ENCODE measurements around the gene SLCO2B1.

The SLCO2B1 gene

GRCh38 chr11:75229466-75229865, 78.6 kb downstream of the SLCO2B1 start:
- DNase-seq: no peak

DNA sequence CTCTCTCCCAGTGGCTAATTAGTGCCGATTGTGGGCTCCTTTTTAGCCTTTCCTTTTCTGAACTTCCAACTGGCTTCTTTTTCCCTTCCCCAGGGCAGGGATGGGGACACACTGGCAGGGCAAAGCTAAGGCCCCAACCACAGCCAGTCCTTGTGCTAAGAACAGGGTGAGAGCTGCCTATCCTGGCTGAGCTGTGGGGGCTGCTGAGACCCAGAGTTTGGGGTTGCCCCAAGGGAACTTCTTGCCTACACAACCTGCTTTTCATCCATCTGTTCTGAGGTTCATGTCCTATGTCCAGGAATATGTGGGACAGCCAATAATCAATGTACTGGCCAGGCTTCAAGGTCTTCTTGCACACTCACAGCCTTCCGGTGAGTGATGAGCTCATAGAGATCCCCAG, 79.7 kb downstream of the SLCO2B1 start:
- DNase-seq: no peak

DNA sequence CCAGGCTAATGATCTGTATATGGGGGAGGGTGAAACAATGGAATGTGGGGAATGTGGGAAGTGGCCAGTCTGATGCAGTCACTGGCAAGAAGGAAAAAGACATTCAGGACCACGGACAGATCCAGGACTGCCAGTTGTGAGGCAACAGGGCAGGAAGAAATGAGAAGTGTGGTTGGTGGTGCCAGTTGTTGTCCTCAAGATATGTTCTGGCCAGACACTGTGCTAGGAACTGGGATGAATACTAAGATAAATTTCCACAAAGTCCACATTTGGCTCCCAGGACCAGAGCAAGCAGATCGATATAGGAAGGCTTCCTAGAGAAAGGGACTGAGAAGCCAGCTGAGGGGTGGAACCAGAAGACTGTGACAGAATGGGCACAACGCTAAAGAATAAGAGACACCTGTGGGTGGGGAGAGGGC, 82.9 kb downstream of the SLCO2B1 start:
- no peak for DNase-seq

DNA sequence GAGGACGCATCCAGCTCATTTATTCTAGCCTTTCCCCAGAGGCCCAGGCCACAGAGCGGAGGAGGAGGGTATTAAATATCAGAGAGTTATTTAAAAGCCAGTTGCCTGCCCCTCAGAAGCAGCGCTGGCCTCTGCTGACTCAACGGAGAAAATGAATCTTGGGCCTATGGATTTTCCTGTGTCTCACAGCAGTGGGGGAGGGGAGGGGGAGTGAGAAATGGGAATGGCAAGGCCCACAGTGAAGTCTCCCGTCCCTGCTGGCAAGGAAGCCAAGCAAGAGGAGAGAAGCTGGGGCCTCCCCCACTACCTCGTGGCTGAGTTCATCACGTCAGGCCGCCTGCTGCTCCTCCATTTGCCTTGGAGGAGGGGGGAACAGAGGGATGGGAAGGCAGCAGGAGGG, 85.2 kb downstream of the SLCO2B1 start:
- no peak for DNase-seq

GRCh38 chr11:75237050-75237449, 86.1 kb downstream of the SLCO2B1 start:
- no peak for DNase-seq

DNA sequence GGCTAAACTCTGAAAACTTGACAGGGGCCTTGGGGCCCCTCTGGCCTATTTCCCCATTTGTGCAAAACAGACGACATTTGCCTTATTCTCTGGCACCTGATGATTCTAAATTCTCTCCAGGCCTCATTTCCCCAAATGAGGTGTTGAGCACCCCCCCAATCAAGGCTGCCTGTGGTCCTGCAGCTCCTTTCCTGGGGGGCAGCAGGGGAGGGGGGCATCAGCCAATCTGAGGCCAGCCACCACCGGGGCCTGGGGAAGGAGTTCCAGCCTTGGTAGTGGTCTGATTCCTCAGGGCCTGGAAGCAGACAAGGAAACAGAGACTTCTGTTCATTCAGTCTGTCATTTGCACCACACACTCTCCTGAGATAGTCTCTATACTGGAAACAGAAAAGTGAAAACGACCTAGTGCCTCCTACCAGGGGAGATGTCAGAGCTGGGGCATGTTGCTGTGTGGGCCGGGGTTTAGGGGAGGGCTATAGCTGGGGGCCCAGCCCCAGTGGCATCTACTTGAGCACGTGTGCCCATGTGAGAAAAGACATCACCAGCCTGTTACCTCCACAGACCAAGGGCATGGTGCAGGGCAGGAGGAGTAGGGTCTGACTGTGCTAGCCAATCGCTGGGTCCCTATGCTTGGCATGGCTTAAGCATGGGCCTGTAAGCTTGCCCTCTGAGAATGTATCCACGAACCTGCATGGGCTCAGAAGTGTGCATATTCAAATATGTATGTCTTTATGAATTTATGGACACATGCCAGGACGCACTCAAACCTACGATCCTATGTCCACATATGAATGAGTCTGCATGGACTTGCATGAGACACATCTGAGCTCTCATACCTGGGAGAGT, 87.9 kb downstream of the SLCO2B1 start:
- no peak for DNase-seq

DNA sequence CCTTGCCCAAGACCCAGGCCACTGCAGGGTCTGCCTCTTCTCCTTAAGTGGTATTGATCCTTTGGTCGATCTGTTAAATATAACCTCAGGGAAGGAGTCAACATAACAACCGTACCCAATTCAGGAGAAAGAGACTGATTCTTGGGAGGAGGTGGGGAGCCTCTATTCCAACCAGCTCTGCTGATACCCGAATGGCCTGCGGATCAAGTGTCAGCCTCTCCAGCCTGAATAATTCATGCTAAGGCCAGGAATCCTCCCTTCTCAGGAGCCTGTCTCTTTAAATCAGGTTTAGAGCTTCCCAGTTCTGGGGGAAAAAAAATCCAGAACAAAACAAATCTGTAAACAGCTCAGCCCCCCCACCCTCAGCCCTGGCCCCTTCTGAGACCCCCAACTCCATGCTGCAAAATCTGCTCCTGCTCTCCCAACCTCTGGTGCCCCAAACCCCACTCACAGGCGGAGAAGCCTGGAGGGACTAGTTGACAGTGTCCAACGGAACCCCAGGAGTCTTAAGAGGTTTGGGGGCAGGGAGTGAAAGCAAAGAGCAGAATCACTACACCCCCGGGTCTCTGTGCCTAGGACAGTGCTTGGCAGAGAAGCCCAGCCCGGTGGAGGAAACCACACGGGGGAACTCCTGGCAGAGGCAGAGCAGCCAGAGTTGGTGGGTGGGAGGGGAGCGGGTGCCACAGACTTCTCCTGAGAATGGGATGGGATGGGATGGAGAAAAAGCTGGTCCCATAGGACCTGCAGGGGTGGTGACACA, 88.8 kb downstream of the SLCO2B1 start:
- no peak for DNase-seq

GRCh38 chr11:75240311-75241035, 89.6 kb downstream of the SLCO2B1 start, which contains the start of gene TPBGL:
TPBGL (plus strand) TSS chr11:75240774; CDS start chr11:75241050, 276 bp downstream.
- DNase-seq: peak in 1 of 2 experiments; percentile 41

GRCh38 chr11:75241036-75241905, 90.4 kb downstream of the SLCO2B1 start:
- DNase-seq: peak; percentile 56 to 80

- DNase-seq: no peak
These were observed 91.2 kb downstream of the SLCO2B1 start for GRCh38 chr11:75241906-75242644.

DNA sequence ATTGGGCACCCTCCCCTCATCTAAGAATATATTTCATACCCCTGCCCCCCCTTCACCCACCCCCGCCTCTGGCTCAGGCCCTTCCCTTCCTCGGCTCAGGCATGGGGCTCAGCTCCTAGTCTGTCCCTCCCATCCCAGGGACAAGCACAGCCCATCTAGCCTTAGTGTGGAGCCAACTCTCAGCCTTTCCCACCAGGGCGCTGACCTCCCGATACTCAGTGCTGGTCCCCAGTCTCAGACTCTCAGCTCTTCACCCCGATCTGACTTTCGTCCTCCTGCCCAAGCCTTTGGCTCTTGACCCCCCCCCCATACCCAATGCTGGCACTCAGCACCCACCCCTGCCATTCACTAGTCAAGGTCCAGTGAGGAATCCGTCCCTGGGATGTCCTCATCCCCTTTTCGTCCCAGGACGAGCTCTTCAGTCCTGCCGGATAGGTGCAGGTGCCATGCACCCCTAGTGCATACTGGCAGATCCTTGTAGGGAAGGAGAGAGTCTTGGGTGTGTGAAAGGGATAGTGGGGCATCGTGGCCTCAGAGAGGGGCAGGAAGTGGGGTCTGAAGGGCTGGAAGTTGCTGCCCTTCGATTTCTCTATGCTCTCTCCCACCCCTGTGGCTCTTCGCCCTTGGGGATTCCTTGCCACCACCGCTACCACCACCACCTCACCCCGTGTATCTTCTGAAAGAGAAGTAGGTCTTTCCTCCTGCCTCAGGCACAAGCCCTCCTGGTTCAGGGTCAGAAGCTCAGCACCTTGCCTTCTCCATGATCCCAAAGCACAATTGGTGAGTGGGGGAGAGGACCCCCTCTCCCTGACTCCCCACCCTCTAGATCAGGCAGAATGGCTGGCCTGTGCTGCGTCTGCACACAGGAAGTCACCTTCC, 92.1 kb downstream of the SLCO2B1 start:
- no peak for DNase-seq

- no peak for DNase-seq
These were observed 93.3 kb downstream of the SLCO2B1 start for GRCh38 chr11:75244052-75244814.

- no peak for DNase-seq
These were observed 94.6 kb downstream of the SLCO2B1 start for GRCh38 chr11:75245356-75246005.

DNA sequence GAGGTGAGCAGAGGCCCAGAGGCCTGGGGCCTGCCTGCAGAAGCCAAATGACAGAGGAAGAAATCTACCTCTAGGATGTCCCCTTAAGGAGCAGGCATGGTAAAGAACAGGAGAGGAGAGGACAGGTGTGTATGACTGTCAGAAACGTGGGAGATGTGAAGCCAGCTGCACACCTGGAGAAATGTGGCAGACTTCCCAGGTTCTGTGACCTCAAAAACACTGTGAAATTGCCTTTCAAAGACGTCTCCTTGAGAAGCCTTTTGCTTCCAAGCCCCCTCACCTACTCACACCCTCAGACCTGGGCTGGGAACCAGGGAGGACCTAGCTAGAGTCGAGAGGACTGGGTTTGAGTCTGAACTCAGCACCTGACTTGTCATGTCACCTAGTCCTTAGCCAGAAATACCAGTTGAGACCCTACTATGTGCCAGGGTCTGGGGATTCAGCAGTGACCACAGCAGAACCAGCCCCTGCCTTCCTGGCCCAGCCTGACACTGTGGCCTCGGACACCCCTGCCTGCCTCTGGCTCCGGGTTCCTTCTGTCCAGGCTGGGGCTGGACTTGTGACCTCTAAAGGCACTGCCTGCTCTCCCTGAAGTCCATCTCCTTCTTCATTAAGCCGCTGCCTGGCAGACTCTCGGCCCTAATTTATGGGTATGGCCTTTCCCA, 95.2 kb downstream of the SLCO2B1 start:
- DNase-seq: no peak

GRCh38 chr11:75246671-75247350, 95.9 kb downstream of the SLCO2B1 start:
- no peak for DNase-seq

DNA sequence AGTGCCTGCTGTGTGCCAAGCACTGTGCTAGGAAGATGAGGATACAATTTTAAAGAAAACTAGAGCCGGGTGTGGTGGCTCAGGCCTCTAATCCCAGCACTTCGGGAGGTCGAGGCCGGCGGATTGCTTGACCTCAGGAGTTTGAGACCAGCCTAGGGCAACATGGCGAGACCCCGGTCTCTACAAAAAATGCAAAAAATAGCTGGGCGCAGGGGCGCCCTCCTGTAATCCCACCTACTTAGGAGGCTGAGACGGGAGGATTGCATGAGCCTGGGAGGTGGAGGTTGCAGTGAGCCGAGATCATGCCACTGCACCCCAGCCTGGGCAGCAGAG, 98.0 kb downstream of the SLCO2B1 start:
- DNase-seq: no peak

DNA sequence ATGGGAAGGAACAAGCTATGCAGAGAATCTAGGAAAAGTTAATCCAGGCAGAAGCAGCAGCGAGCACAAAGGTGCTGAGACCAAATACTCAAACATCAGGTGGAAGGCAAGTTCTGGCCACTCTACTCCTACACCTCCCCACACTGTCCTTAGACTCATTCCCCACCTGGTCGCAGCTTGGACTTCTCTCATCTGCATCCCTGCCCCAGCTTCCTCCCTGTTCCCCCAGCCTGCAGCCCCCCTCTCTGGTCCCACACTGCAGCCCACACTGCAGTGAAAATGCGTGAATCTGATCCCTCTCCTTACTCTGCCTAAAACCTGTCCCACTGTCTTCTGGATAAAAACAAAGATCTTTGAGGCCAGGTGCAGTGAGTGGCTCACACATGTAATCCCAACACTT, 98.8 kb downstream of the SLCO2B1 start:
- DNase-seq: no peak

GRCh38 chr11:75254326-75254725, 103.4 kb downstream of the SLCO2B1 start:
- no peak for DNase-seq
